ENCODE measurements around the gene TECPR1.

The TECPR1 gene

DNA sequence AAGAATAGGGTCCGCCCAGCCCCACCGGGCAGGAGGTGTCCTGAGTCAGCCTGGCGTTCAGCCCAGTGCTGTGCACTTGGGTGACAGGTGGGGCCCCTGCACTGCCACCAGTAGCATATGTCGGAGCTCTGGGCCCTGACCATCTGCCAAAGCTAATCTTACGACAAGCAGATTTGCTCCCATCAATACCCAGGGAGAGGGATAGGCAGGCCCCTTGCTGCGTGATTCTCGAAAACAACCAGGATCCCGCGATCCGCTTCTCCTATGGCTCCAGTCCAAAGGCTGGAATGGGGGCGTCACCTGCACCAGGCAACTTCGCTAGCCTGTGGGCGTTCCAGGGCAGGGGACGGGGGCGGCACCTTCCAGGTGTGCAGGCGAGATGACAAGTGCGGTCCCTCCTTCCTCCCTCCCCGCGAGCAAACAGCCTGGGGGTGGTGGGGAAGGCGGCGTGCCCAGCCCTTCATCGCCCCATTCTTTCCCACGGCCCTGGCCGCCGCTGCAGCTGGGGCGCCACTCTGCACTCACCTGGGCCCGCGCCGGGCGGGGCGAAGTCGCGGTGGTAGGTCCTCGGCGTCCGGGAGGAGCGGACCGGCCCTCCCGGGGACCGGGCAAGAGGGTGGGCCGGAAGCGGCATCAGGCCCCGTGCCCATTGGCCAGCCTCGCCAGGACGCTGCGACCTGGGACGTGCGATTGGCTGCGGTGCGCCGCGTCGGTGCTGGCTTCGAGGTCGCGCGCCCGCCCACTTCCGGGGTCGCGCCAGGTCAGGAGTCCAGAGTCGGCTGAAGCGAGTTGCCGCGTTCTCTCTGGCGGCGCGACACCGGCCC, at the start of gene TECPR1:
TSS of gene TECPR1 (minus strand) at position 632 of the 824 bp plus-strand sequence. CDS start 6,086 bp downstream, outside the sequence.
- peak; percentile 91 for DNase-seq
- peak; percentile 98 for ATAC-seq

DNA sequence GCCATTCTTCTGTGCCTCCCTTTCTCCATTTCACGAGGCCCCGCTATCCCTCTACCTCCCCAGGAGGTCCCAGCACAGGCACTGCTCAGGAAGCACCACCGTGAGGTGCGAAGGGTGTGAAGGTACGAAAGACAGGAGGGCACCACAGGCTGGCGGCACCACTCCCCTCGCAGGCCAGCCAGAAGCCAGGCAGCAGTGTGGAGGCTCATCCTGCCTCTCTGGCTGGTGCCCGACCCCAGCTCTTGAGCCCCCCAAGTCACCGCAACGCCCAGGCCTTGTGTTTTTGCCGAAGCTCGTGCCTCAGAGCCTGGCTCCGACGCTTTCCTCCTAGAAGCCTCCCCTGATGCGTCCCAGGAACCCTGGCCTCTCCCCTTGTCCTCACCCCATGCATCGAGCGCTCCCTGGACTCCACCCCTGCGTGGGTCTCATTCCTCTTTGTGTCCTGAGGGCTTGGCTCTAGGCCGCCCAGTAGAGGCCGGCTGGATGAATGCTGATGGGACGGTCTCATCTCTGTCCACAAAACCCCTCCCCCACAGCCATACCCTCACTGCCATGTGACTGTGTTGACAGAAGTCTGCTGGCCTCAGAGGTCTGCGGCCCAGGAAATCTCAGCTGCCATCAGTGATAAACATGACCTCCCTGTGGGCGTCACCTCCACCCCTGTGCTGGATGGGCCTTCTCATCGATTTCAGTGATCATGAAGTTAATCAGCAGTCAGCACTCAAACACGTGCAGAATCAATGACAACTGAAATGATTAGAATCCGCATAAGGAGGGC, 48.8 kb upstream of the TECPR1 start:
- no peak for ATAC-seq
- no peak for DNase-seq

DNA sequence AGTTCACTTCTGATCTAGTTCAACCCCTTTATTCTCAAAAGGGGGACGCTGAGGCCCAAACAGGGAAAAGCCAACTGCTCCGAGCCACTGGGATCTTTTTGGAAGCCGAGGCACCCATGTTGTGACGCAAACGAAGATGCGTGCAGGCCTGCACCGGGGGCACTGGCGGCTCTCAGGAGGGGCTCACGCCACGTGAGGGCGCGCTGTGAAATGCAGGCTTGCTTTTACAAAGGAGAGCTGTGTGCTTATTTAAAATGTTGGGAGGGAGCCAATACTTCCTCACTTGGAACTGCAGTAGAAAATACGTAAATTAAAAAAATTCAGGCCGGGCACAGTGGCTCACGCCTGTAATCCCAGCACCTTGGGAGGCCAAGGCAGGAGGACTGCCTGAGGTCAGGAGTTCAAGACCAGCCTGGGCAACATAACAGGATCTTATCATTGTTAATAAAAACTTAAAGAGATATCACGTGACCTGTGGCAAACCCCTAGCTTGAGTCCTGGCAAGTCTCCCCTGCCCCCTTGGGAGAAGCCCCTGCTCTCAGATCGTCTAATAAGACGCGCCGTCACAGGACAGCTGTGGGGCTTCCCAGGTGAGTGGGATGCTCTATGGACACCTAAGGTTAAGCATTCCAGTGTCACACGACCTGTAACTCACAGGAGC, 45.7 kb upstream of the TECPR1 start:
- DNase-seq (no peak), ATAC-seq (no peak)

- ATAC-seq = no peak
- no peak for DNase-seq
Observed at GRCh38 chr7:98296833-98297232, 44.8 kb upstream of the TECPR1 start.

- ATAC-seq (no peak), DNase-seq (no peak)
Observed at GRCh38 chr7:98295467-98296192, 43.6 kb upstream of the TECPR1 start.

- peak; percentile 64 for ATAC-seq
- DNase-seq = peak; percentile 39
Observed at GRCh38 chr7:98294798-98295382, 42.9 kb upstream of the TECPR1 start.

- ATAC-seq (no peak), DNase-seq (no peak)
Observed at GRCh38 chr7:98294326-98294725, 42.3 kb upstream of the TECPR1 start.

DNA sequence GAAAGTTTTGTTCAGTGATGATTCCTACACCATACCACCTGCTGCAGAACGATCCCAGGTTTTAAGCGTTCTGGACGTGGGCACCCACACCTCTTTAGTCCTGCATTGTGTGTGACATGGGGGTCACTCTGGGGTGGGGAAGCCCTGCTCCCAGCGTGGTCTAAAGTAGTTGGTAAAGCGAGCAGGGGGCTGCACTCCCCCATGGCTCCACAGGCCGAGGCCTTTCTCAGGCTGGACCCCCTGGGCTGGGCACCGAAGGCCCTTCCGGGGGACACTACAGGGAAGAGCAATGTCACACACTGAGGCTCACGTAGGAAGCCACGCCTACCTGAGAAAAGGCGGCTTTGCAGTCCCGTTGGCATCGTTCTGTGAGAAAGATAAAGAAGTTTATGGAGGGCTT, 41.7 kb upstream of the TECPR1 start:
- ATAC-seq (no peak), DNase-seq (no peak)

- DNase-seq (no peak), ATAC-seq (no peak)
Observed at GRCh38 chr7:98293265-98293664, 41.2 kb upstream of the TECPR1 start.

- ATAC-seq = no peak
- no peak for DNase-seq
Observed at GRCh38 chr7:98291717-98292116, 39.7 kb upstream of the TECPR1 start.

GRCh38 chr7:98289333-98289875, 37.4 kb upstream of the TECPR1 start:
- DNase-seq = no peak
- ATAC-seq = no peak

DNA sequence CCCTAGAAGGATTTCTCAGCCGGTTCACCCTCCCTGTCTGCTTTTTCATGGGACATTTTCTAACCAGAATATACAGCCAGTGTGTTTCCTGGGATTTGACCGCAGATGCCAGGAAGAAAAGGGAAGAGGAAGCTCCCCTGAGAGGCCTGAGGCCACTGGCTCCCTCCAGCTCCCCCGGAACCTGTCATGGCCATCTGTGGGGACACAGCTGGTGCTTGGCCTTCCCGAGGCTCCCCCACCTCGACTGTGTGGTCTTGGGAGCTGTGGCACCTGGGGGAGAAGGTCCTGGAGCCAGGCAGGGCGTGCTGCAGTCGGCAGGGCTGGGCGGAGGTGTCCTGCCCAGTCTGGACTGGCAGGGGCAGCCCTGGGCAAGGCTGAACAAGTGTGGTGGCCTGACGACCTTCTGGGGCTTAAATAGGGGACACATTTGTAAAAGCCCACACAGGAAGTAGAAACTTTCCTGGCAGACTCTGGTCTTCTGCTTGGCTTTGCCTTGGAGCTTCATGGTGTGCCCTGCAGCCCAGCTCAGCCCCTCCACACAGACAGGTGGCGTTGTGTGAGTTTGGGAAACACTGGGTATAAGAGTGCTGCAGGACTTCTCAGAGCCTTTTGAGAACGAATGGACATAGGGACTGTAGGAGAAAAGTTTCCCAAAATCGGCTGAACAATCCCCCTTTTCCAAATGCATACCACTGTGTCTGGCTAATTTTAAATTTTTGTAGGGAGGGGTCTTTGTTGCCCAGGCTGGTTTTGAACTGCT, 36.2 kb upstream of the TECPR1 start:
- DNase-seq (no peak), ATAC-seq (no peak)

DNA sequence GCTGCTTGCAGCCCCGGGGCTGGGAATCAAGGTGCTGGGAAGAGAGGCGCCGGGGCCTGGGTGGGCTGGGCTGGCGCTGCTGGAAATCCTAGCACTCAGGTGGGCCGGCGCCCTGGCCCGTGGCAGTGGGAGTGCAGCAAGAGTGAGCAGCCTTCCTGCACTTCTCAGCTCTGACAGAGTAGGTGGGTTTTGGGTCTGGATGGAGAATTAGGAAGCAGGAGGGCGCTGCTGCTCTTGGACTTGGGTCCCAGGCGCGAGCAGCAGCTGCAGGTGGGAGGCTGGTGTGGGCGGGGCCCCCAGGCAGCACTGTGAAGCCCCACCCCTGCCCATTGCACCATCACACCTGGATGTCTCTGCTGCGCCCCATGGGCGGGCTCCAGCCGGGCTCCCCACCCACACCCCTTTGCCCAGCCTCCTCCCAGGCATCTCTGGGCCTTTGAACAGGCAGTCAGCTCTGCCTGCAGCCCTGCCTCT, 35.5 kb upstream of the TECPR1 start:
- DNase-seq (no peak), ATAC-seq (no peak)

- ATAC-seq (no peak), DNase-seq (no peak)
Observed at GRCh38 chr7:98286701-98287485, 34.9 kb upstream of the TECPR1 start.

GRCh38 chr7:98286093-98286539, 34.1 kb upstream of the TECPR1 start:
- DNase-seq = no peak
- ATAC-seq = no peak

- DNase-seq = no peak
- no peak for ATAC-seq
Observed at GRCh38 chr7:98285157-98286092, 33.4 kb upstream of the TECPR1 start.

- ATAC-seq (no peak), DNase-seq (no peak)
Observed at GRCh38 chr7:98284335-98285036, 32.5 kb upstream of the TECPR1 start.

- ATAC-seq (no peak), DNase-seq (no peak)
Observed at GRCh38 chr7:98283887-98284222, 31.8 kb upstream of the TECPR1 start.

Data from stimulated activated naive CD8-positive, alpha-beta T cell treated with anti-CD3 and anti-CD28 coated beads, Interleukin-15, Interleukin-2, amounts not matched to agents 100 U/mL and 50 U/mL, for 24 hours (primary cell).